CD4-positive, alpha-beta T cell treated with Interleukin-4 for 4 hours (primary cell): ENCODE results near the gene STRIP2.
A peak's percentile ranks its signal among the peaks of the same experiment; 100 is the strongest.
"Not testable (repeated sequence)": the region's sequence is repeated elsewhere in the genome, so short reads cannot be mapped to it uniquely, and the experiment has no call there.

ENCODE experiments used
- DNase-seq: peaks from one replicate; pipeline ENCODE4 v3.0.0-alpha.2; 2020

The STRIP2 gene

GRCh38 chr7:129497156-129497555 lies 62.9 kb downstream of the STRIP2 start:
- DNase-seq, result no peak

- no peak for DNase-seq
Measured at GRCh38 chr7:129498021-129498420, 63.8 kb downstream of the STRIP2 start.

DNA sequence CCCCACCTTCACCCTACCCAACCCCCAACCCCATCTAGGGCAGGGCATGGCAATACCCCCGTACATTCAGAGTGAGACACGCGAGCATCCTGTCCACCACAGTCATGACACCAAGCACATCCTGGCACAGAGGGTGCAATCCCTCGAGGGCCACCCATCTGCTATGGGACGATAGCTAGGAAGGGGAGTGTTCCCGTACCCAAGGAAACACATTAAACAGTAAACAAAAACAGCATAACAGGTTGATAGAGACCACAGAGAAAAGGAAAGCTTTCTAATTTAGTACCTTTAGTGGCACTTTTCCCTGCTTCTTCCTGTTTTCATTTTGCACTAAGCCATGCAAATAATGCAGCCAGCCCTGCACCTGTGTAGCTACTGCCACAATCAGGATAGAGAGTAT lies 65.8 kb downstream of the STRIP2 start:
- no peak for DNase-seq

GRCh38 chr7:129501760-129502707 lies 67.8 kb downstream of the STRIP2 start, which contains the start of gene SMKR1:
Gene SMKR1, plus strand, starts transcription at chr7:129502531. Its CDS starts 294 bp downstream, at chr7:129502825.
- DNase-seq, result peak; percentile 95

DNA sequence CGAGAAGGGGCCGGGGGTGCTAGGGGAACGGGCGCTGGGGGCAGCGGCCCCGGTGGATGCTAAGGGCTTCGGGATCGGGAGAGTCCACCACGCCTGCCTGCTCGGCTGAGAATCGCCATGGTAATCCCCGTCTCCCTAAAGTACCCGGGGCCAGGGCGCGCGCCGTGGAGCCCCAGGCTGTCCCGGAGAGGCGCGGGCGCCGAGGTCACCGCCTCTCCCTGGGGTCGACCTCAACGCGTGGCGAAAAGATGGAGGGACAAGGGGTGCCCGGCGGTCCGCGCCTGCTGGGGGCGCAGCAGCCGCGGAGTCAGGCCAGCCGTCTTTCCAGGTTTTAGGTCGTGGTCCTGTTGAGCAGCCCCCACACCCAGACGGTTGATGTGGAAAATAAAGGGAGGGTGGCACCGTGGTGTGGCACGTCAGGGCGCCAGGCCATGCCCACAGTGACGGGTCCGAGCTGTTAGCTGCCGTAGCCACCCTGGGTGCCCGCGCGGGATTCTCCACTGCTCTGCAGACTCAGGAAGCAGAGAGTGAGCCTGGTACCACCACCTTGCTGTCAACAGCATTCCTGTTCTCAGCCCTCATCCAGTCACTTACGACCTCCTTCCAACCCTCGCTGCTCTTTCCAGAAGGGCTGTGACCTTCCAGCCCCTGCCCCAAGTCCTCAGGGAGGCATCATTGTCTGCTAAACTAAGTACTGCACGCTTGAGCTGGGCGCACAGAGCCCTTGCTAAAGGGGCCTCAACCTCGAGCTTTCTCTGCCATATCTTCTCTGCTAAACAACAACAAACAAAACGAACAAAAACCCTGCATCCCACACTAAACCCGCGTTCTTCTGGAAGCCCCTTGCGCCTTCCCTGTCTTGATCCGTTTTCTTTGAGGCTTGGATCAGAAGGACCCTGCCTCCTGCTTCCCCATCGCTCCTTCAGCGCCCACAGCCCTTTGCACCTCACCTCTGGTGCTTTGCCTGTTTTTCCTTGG lies 68.8 kb downstream of the STRIP2 start:
- no peak for DNase-seq

DNA sequence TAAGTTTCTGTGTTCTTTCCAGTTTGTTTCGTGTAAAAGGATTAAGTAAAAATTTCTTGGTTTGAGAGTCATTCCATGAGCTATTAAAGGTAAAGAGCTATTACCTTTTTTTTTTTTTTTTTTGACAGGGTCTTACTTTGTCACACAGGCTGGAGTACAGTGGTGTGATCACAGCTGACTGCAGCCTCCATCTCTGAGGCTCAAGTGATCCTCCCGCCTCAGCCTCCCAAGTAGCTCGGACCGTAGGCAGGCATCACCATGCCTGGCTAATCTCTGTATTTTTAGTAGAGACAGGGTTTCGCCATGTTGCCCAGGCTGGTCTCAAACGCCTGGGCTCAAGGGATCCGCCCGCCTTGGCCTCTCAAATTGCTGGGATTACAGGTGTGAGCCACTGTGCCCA lies 69.5 kb downstream of the STRIP2 start:
- no peak for DNase-seq

DNA sequence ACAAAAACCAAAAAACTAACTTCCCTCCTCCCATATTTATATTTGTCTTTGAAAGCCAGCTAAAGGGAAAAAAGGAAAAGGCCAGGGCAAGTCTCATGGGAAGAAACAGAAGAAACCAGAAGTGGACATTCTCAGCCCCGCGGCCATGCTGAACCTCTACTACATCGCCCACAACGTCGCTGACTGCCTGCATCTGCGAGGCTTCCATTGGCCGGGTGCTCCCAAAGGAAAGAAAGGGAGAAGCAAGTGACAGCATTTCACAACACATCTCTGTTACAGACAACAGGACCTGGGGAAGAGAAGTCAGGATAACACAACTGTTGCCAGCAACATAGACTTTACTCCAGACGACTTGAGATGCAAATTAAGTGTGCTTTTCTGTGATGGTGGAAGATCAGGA lies 78.0 kb downstream of the STRIP2 start:
- no peak for DNase-seq

GRCh38 chr7:129513546-129513945 lies 79.3 kb downstream of the STRIP2 start:
- DNase-seq, result no peak

DNA sequence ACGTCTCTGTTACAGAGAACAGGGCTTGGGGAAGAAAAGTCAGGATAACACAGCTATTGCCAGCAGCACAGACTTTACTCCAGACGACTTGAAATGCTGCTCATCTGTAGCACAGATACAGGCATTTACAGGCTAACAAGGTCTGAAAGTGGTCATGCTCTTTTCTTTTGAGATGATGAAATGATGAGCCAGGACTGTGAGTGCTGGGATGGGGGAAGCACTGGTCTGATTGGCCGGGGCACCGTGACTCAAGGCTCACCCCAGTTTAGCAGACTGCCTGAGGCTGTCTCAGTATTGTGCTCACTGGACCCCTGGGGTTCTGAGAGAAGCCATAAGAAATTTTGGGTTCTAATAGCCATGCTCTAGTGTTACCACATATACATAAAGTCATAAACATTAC lies 80.5 kb downstream of the STRIP2 start:
- no peak for DNase-seq

- no peak for DNase-seq
Measured at GRCh38 chr7:129515381-129515780, 81.1 kb downstream of the STRIP2 start.

- DNase-seq, result no peak
Measured at GRCh38 chr7:129517931-129518330, 83.7 kb downstream of the STRIP2 start.

DNA sequence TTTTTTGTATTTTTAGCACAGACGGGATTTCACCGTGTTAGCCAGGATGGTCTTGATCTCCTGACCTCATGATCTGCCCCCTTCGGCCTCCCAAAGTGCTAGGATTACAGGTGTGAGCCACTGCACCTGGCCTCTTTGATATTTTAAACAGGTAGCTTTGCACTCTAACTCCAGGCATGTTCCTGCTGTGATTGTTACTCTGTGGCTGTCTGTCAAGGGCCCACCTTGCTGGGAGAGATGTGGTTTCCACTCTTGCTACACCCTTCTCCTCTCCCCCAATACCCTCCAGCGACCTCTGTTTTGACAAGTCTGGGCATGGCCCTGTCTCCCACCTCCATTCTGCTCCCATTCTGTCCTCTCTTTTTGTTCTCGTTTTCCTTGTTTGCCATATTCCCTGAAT lies 85.2 kb downstream of the STRIP2 start:
- DNase-seq, result no peak

- no peak for DNase-seq
Measured at GRCh38 chr7:129522088-129522970, 88.1 kb downstream of the STRIP2 start.

- no peak for DNase-seq
Measured at GRCh38 chr7:129522971-129523340, 88.7 kb downstream of the STRIP2 start.

- DNase-seq, result no peak
Measured at GRCh38 chr7:129523924-129524323, 89.7 kb downstream of the STRIP2 start.

GRCh38 chr7:129524405-129524804 lies 90.2 kb downstream of the STRIP2 start:
- DNase-seq, result not testable (repeated sequence)

GRCh38 chr7:129525225-129525862 lies 91.1 kb downstream of the STRIP2 start:
- DNase-seq, result no peak

DNA sequence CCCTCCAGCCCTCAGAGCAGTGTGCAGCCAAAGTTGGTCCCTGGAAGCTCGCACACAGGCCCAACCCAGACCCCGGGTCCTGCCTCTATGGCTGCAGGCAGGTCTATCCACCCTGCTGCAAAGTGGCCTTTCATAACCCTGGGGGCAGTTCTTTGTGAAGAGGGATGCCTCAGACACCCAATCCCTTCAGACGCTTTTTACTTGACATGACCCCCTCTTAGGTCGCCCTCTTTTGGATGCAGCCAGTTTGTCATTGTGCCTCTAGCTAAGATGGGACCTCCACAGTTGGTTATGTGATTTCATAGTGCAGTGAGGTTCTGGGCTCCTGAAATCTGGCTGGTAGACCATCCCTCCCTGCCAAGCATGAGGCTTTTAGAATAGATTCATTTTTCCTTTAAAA lies 95.4 kb downstream of the STRIP2 start:
- no peak for DNase-seq

- DNase-seq, result peak; percentile 64
Measured at GRCh38 chr7:129530795-129531391, 96.7 kb downstream of the STRIP2 start.

GRCh38 chr7:129531721-129532120 lies 97.5 kb downstream of the STRIP2 start:
- no peak for DNase-seq

DNA sequence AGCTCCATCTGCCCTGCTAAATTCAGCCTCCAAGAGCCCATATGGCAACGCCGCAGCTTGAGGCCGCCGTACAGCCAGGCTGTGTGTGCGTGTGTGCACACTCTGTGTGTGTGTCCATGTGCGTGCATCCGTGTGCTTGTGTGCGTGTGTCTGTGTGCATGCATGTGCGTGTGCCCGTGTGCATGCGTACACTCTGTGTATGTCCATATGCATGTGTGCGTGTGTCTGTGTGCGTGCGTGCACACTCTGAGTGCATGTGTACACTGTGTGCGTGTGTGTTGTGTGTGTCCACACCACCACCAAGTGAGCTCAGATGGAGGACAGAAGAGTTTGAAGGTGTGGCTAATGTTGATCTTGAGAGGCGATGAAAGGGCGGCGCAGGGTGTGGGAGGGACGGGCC lies 98.1 kb downstream of the STRIP2 start:
- DNase-seq, result no peak
